Measurements from ENCODE around the gene WNT10A.

The WNT10A gene

DNA sequence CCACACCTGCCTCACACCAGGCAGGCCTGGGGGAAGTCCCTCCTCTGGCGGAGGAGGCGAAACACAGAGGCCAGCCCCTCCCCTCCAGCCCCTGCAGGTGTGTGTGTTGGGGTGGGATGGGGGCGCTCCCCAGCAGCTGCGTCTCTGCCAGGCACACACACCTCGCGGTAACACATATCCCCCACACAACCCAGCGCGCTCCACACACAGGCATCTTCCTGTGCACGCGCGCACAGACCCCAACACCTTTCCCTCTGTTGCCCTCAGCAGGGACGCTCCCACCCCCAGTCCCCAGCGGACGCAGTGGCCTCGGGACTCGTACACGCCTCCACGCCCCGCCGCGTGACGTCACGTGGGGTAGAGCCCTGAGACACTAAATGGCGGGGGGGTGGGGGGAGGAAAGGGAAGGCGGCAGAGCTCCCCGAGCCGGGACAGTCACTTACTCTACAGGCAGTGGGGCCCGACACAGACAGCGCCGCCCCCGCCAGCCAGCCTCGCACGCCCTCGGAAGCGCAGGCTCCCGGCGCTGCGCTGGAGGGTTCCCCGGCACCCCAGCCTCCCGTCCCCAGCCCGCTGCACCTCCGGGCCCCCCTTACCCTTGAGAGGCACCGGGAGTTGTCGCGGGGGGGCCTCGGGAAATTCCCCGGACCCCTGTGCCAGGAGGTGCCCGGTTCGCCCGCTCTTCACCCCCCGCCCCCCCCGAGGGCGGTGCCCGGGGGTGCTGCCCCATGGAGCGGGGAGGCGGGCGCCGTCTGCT is at the start of gene WNT10A:
WNT10A (plus strand) TSS at position 751 of the 757 bp plus-strand sequence. CDS start 144 bp downstream, outside the sequence.
- no peak for DNase-seq (ENCODE audit: low read depth, low spot score)
- no peak within 1 kb of the TSS for H3K4me3 ChIP-seq (ENCODE audit: low read depth, low read length)
- CTCF ChIA-PET = interaction anchor here (0.5 to 17.5 kb wide), 4 partner anchors 10 to 33 kb away, joined by 3 to 453 read pairs (median 6); no protein-coding TSS in a partner anchor
- POLR2A ChIA-PET = no interaction called here
- TF ChIP-seq, protein P1, sequence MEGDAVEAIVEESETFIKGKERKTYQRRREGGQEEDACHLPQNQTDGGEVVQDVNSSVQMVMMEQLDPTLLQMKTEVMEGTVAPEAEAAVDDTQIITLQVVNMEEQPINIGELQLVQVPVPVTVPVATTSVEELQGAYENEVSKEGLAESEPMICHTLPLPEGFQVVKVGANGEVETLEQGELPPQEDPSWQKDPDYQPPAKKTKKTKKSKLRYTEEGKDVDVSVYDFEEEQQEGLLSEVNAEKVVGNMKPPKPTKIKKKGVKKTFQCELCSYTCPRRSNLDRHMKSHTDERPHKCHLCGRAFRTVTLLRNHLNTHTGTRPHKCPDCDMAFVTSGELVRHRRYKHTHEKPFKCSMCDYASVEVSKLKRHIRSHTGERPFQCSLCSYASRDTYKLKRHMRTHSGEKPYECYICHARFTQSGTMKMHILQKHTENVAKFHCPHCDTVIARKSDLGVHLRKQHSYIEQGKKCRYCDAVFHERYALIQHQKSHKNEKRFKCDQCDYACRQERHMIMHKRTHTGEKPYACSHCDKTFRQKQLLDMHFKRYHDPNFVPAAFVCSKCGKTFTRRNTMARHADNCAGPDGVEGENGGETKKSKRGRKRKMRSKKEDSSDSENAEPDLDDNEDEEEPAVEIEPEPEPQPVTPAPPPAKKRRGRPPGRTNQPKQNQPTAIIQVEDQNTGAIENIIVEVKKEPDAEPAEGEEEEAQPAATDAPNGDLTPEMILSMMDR (IDR thresholded peaks at IDR 0.05; ENCODE audit: insufficient read depth, low read length, missing control alignments) = no peak

DNA sequence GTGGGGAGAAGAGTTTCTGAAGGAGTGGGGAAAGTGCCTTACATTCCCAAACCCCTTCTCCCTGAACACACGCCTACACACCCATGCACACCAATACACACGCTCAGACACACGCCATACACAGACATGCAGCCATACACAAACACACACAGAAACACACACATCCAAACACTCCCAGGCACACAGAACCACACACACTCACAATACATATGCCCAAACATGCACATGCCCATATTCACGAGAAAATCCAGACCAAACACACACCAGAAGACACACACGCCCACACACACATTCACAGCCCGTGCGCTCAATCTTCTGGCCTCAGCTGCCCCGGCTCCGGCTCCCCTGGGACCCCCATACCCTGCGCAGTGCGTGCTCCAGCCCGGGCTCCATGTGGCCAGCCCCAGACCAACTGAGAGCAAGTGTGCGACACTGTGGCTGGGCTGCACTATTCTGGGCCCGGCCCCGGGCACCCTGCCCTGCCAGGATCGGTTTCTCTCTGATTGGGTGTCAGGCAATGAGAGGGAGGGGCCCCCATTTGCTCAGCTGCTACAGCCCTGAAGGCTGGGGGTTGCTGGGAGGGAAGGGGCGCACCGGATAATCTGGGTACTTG is 49.2 kb upstream of the WNT10A start, which contains the start of gene PRKAG3:
PRKAG3 (minus strand) TSS at position 426 of the 613 bp plus-strand sequence.
- DNase-seq (ENCODE audit: low read depth, low spot score) = no peak
- ChIA-PET CTCF (no interaction called here), POLR2A (no interaction called here)
- TF ChIP-seq, protein P1 (IDR thresholded peaks at IDR 0.05; ENCODE audit: insufficient read depth, low read length, missing control alignments) = no peak
- no peak within 1 kb of the TSS for H3K4me3 ChIP-seq (ENCODE audit: low read depth, low read length)

DNA sequence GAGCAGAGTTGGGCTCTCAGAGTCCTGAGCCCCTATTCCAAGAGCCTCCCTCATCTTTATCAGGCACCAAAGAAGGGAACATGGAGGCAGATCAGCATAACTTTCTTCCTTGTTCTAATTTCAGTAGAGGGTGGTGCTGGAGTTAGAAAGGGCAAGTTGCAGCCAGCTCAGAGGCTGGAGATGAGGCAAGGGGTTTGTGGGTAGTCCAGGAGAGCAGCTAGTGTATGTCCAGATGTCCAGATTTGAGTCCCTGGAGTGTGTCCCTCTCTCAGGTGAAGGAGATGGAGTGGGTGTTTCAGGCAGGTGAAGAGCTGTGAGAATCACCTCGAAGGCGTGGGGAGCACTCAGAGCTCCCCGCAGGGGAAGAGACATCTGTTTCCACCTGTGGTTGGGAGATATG is 48.6 kb upstream of the WNT10A start:
- TF ChIP-seq, protein P1 (IDR thresholded peaks at IDR 0.05; ENCODE audit: insufficient read depth, low read length, missing control alignments) = no peak
- no peak overlapping the region for H3K4me3 ChIP-seq (ENCODE audit: low read depth, low read length)
- ChIA-PET POLR2A (no interaction called here), CTCF (no interaction called here)
- DNase-seq (ENCODE audit: low read depth, low spot score) = no peak

DNA sequence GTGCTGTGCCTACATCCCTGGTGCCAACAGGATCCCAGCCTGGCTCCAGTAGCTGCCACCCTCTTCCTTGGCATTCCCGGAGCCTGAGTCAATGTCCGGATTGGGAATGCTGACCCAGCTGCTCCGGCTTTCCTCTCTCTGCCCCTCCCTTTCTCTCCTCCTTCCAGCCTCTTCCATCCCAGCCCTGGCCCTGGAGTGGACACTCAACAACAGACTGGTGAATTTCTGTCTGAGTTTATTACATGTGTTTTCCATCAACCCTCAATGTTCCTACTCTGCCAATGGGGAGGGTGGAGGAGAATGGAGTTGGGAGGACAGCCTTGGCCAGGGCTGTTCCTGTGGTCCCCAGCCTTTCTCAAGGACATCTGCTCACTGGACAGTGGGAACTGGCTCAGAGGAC is 48.1 kb upstream of the WNT10A start:
- ChIA-PET POLR2A (no interaction called here), CTCF (no interaction called here)
- DNase-seq (ENCODE audit: low read depth, low spot score) = no peak

DNA sequence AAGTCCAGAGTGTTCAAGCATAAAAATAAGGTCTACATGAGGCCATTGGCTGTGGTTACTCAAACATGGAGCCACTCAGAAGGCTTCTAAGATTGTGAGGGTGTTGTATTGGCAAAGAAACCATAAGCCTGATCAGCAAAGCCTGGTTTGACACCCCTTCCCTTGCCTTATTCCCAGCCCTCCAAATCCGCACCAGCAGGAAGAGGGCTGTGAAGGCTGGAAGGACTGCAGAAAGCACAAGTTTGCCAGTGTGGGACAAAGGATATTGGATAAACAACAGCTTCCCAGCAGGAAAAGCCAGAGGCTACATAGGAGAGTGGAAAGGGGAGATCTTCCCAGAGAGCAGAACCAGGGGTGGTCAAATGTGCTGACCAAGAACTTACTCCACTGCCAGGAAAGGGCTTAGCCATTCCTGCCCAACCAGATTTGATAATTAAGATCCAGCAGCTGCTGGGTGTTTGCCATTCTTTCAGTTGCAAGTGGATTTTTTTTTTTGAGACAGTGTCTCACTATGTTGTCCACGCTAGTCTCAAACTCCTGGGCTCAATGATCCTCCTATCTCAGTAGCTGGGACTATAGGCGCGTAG is 47.5 kb upstream of the WNT10A start:
- CTCF ChIA-PET = interaction anchor here (1.2 to 1.7 kb wide), 2 partner anchors 15 to 146 kb away, joined by 3 to 11 read pairs; no protein-coding TSS in a partner anchor
- DNase-seq (ENCODE audit: low read depth, low spot score) = no peak

More for the DNA sequence above, 48.1 kb upstream of the WNT10A start:
- TF ChIP-seq, protein P1 (IDR thresholded peaks at IDR 0.05; ENCODE audit: insufficient read depth, low read length, missing control alignments) = no peak
- H3K4me3 ChIP-seq (ENCODE audit: low read depth, low read length) = no peak overlapping the region

More for the DNA sequence above, 47.5 kb upstream of the WNT10A start:
- TF ChIP-seq, protein P1 (IDR thresholded peaks at IDR 0.05; ENCODE audit: insufficient read depth, low read length, missing control alignments) = no peak
- POLR2A ChIA-PET = no interaction called here
- H3K4me3 ChIP-seq (ENCODE audit: low read depth, low read length) = no peak overlapping the region

Measured in AG04449 (cell line).